Stimulated activated CD4-positive, alpha-beta T cell treated with anti-CD3 and anti-CD28 coated beads, Interleukin-1b, Interleukin-23, amount 100 ng/mL, for 1 hour (primary cell): ENCODE data around the gene WNK1.
"Not testable (repeated sequence)": the region's sequence is repeated elsewhere in the genome, so short reads cannot be mapped to it uniquely, and the experiment has no call there.

Experiments
- DNase-seq, 2 donors: peaks; one replicate each; pipeline ENCODE4 v3.0.0-alpha.2; 2020; ENCODE audit warnings: low read depth in 2 of 2

Gene WNK1

GRCh38 chr12:779745-780734 lies 27.7 kb downstream of the WNK1 start:
- DNase-seq = no peak

DNA sequence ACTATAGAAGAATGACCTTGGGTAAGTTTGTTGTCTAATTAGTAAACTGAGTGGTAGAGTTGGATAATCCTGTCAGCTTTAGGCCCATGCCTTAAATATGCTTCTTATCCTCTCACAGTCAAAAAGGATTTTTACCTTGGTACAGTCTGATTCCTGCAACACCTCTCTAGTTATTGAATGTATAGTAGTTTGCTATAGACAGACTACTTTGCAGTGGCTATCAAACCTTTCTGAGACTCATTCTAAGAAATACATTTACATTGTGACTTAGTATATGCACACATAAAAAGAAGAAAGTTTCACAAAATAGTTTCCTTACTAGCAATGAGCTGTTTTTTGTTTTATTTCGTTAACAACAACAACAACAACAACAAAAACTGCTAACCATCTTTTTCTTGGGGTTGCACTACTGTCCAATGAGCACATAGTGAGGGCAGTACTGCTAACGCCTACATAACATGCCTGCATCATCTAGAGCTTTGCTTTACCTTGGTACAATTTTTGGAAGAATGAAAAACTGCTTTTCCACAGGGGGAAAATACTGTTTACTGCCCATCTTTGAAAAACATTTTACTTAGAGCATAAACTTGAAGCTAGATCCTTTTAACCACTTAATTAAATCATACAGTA lies 28.5 kb downstream of the WNK1 start:
- no peak for DNase-seq

GRCh38 chr12:785706-786105 lies 33.3 kb downstream of the WNK1 start:
- no peak for DNase-seq

DNA sequence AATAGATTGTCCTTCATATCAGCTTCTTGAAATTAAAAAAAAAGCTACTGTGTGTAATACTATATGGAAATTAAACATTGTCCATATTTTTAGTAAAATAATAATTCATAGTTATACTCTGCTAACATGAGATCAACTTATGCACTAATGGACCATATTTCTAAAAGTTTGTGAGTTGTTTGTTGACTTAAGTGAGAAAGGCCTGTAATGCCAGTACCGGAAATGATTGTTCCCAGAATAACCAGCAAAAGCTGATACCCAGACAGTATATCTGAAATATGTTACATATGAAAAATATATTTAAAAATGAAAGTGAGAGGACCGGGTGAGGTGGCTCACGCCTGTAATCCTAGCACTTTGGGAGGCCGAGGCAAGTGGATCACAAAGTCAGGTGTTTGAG lies 35.9 kb downstream of the WNK1 start:
- DNase-seq = no peak

DNA sequence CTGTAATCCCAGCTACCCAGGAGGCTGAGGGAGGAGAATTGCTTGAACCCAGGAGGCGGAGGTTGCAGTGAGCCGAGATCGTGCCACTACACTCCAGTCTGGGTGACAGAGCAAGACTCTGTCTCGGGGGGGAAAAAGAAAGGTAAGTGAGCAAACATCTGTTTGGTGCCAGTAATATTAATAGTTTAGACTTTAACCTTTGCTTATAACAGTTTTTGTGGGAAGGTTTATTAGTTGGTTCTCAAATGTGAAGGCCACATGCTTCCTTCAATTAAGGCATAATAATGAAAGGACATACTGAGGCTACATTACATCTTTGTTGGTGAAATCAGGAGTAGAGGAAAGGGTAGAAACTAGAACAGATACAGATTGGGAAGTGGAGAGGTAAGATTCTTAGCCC lies 36.4 kb downstream of the WNK1 start:
- DNase-seq = not testable (repeated sequence)

DNA sequence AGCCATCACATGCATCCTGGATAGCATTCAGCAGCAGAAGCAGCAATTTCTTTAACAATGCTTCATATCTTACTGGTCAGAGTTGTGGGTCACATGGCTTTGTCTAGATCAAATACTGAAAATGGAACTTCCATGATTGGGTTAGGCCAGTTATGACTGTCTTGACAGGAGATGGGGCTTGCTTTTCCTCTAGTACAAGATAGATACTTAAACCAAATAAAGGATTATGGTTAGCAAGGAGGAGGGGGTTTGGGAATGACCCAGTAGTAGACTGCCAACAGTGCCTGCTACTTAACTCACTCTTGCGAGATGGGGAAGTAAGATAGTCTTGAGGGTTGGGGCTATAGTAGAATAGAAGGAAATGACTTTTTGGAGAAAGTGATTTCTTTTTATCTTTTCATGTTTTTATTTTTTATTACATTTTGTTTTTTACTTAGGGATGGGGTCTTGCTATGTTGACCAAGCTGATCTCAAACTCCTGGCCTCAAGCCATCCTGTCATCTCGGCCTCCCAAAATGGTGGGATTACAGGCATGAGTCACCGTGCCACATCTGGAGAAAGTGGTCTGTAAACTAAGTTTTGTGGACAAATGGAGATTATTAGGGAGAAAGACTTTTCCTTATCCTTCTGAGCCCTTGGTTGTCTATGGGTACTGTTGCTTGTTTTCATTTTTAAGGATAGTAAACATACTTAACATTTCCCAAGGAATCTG lies 37.6 kb downstream of the WNK1 start:
- DNase-seq = no peak

GRCh38 chr12:790608-791007 lies 38.2 kb downstream of the WNK1 start:
- no peak for DNase-seq

DNA sequence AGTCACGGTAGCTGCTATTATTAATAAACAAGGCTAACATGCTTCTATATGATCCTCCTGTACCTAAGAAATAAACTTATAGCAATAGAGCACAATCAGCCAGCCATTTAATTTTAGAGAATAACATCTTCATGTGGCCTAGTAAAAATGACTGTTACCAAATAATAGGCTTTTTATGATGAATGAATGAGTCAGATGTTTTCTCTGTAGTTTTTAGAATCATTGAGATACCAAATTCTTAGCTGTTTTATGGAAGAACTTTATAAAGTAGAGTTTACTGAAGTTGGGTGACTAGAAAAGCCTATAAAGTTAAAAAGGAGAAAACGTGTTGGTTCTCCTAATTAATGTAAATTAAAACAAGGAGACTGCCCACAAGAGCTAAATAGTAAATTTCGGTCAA lies 40.7 kb downstream of the WNK1 start:
- no peak for DNase-seq

DNA sequence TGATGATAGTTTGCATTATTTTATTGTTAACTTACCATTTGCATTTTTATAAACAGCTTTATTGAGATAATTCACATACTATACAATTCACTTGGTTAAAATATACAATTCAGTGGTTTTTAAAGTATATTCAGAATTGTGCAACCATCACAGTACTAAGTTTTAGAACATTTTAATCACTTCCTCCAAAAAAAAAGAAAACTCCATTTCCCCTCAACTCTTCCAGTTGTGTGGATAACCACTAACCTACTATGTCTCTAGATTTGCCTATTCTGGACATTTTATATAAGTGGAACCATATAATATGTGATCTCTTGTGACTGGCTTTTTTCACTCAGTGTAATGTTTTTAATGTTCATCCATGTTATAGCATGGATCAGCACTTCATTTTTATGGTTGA lies 41.3 kb downstream of the WNK1 start:
- no peak for DNase-seq

- DNase-seq = peak in 1 of 2 donors; percentile 42
These were observed 42.9 kb downstream of the WNK1 start for GRCh38 chr12:795305-795704.

- DNase-seq = no peak
These were observed 48.0 kb downstream of the WNK1 start for GRCh38 chr12:800401-800800.

DNA sequence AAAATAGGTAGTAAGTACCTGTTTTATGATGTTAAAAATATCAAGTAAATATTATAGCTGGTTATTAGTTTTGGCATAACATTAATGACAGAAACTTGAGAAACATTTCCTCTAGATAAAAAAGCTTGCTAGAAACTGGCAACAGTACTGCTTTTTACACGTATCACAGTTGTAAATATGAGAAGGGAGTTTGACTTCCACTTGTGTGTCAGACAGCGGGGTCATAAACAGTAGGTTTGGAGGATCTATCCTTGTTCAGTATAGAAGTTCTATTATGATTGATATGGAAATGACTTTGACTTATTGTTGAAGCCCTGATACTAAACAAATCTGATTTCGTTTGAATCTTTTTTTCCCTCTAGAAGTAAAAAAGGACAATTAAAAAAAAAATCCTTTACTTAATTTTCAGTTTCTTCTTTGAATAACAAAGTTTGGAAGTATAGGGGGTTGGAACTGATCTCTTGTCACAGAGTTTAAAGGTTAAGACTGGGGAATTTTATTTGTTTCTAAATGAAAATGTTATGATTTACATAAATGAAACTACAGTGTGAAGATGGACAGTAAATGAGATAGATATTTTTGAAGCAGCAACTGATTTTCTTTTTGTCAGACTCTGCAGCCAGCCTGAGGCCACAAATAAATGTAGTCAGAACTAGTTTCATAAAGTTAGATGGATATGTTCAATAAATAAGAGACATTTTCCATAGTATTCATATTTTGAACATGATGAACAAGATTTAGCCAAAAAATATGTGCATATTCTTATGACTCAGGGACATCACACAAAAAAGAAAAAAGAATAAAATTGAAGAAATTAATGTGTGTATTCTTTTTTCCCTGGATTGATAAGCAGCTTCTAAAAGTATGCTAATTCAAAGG lies 50.1 kb downstream of the WNK1 start:
- no peak for DNase-seq

GRCh38 chr12:805022-805632 lies 52.7 kb downstream of the WNK1 start:
- no peak for DNase-seq

DNA sequence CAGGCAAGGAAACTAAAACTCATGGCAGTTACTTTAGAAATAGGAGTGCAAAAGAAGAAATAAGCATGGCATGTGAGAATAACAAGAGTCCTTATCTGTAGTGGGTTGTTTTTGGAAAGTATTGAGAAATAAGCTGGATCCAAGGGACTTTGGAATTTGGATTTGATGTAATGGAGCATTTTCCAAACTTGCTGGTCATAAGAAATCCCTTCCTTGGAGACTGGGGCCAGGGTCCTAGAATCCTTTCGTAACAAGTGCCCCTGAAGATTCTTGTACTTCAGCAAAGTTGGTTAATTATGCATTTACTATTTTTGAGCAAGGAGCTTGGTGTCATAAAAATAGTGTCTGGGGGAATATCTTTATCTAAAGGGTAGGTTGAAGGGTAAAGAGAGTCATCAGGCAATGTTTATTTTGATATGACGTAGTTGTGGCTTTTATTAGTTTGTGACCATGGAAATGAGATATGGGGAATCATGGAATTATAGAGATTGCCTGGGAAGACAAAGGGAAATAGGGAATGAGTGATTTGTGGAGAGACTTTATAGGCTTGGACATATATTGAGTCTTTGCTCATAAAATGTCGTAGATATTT lies 53.9 kb downstream of the WNK1 start:
- no peak for DNase-seq

GRCh38 chr12:807041-807735 lies 54.8 kb downstream of the WNK1 start:
- no peak for DNase-seq

- DNase-seq = no peak
These were observed 57.7 kb downstream of the WNK1 start for GRCh38 chr12:810116-810515.

GRCh38 chr12:810671-811415 lies 58.5 kb downstream of the WNK1 start:
- DNase-seq = no peak

- no peak for DNase-seq
These were observed 60.6 kb downstream of the WNK1 start for GRCh38 chr12:812950-813349.

DNA sequence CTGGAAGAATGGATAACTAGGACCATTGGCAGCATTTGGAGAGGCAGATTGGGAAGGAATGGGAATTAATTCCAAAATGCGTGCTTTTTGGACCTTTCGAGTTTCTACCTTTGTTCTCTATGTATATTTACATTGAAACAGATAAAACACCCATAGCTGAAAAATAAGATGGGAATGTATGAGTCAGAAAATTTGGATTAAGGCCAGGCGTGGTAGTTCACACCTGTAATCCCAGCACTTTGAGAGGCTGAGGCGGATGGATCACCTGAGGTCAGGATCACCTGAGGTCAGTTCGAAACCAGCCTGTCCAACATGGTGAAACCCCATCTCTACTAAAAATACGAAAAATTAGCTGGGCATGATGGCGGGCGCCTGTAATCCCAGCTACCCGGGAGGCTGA lies 65.1 kb downstream of the WNK1 start:
- DNase-seq = not testable (repeated sequence)
